HG03558 (cell line): Measurements from ENCODE around the gene MAD1L1.

ENCODE experiments used
- ATAC-seq: cut with Tn5 transposase; IDR thresholded peaks from one replicate; pipeline ENCODE4 v1.9.1; 2021; ENCODE audit warnings: moderate number of reproducible peaks; ENCODE audit not compliant: unreplicated experiment; ENCODE audit errors: extremely low read depth

MAD1L1 gene

DNA sequence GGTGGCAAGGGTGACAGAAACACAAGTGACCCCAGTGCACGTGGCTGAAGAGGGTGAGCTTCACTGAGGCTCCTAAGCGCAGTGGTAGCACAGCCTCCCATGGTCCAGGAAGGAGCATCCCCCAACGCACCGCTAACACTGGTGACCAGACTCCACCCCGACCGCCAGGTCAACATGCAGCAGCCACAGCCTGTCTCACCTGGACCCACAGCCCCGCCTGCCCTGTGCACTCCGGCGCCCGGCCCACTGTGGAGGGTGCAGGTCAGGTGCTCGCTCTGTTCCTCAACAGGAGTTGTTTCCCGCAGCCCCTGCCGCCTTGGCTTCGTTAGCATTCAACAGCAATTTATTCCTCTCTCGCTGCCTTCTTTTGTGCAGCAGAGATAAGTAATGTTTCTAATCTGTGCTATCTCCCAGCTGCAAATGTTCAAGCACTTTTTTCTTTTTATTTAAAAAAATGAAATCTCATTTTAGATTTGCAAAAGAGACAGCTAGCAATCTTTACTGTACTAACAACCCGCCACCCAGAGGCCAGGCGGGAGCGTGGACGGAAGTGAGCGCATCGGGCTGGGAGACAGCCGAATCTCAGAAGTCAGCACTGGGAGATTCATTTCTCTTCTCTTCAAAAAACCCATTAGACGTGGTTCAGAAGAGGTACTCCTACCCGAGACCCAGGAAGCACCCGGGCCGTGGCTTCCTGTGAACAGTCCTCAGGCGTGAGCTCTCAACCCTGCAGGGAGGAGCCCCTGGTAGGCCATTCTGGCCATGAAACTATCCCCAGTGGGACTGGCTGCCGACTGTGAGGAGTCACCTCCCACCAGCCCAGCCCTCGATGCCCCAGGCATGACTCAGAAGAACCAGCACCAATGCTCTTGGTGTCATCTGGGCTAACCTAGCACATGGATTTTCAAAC, 133.4 kb downstream of the MAD1L1 start:
- no peak for ATAC-seq

DNA sequence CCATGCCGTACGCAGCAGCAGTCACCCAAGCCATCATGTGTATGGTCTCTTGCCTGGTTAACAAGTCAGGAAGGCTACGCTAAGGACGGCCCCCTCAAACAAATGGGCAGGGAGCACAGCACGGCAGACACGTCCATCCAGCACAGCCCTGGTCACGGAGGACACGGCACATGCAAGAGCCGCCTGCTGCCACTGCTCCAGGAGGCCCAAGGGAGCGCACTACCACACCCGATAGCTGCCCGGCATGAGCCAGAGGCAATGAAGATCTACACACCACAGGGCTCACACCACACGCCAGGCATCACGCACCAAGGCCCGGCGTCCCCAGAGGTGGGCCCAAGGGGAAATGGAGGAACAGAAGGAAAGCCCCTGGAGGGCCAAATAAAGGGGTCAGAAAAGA, 134.2 kb downstream of the MAD1L1 start:
- ATAC-seq, result no peak

DNA sequence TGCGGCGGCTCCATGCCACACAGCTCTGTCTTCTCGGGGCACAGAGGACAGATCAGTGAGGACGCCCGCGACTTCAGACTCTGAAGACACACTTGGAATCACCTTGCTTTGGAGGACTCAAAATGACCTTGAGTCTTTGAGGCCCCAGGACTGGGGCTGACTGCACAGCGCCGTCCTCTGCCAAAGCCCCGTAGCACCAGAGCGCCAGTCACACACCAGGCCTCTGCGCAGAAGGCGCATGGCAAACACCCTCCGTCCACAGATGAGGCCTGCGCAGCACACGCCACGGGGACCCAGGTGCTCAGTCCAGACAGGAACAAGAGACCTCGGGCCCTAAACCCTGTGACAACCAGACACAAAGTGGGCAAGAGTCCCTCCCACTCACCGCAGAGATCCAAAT, 134.7 kb downstream of the MAD1L1 start:
- ATAC-seq, result no peak

DNA sequence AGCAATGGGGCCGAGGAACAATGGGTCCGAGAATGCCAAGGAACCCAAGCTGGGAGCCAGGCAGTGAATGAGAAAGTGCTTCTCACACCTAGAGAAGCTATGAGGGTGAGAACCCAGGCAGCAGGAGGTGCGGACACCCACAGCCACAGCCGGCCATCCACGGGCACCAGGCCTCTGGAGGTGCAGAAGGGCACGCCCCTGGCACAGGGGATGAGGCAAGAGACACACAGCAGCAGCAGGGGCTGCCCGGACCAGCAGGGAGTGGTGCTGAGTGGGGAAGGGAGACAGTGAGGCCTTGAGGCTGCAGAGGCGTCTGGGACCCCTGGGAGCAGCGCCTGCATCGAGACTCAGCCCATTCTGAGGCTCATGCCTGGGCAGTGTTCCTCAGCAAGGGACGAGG, 135.3 kb downstream of the MAD1L1 start:
- ATAC-seq, result no peak

DNA sequence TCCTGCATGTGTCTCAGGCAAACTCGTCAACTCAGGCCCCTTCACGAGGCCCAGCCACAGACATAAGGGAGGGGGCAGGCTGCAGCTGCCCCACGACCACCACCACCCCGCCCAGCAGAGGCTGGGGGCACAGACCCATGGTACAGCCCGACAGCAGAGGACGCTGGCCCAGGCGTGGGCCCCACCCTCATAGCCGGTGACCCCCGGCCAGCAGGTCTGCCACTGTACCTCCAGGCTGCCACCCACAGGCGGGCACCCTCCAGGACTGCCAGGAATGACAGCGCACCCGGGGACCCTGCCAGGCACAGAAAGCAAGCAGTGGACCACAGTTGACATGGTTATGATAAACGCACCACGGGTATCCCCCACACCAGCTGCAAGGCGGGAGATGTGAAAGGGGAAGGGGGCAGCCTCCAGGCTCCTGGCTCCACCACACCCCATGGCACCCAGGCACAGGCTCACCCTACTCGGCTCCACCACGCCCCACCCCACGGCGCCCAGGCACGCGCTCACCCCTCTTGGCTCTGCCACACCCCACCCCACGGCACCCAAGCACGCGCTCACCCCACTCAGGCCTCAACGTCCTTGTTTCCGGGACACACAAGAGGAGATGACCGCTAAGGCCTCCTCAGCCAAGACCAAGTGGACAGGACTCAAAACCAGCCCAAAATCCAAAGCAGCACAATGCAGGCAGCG, 135.9 kb downstream of the MAD1L1 start:
- ATAC-seq, result no peak

DNA sequence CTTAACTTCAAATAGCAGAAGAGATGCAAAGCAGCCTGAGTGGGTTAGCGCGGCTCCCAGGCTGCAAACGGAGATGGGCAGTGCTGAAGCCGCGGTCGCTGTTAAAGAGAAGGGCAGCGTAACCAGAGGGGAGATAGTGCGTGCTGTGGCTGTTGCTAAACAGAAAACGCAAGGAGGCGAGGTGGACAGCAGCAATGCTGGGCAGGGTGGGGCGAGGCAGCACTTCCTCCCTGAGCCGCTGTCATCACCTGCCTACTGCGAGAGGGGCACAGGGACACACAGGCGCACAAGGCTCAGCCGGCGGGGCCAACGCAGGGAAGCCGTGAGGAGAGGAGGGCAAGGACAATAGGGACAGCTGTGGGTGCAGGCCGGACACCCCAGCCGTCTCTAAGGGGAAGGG, 137.3 kb downstream of the MAD1L1 start:
- no peak for ATAC-seq

DNA sequence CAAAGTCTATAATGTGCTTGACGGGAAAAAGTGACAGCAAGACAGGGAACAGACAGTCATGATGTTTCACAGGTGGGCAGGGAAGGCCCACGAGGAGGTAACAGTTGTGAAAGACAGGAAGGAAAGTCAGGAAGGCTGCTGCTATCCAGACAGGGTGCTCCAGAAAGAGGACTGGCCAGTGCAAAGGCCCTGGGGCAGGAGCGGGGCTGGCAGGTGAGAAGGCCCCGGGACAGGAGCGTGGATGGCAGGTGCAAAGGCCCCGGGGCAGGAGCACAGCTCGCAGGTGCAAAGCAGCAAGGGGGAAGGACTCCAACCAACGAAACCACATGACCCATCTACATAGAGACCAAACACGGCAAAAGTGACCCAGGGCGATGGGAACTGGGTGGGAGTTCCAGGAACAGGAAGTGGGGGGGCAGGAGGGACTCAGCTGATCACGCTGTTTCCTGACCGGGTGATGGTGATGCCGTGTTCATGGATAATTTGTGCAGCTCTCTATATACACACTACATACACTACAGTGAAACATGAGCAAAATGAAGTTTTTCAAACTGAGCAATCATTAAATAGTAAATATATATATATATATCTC, 138.2 kb downstream of the MAD1L1 start:
- no peak for ATAC-seq

DNA sequence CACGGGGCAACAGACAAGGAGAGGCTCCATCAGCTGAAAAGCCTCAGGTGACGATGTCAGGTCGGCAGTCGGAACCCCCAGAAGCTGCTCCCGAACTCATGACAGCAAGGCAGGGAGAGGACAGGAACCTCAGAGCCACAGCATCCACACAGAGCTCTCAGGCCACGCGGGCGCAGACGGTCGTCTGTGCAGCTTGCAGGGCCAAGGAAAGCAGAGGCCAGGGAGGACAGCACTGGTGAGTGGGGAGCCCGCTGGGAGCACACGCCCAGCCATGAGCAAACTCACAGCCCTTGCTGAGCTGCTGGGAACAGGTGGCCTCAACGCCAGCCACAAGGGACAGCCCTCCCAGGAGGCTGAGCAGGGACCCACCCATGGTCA, 138.9 kb downstream of the MAD1L1 start:
- no peak for ATAC-seq

DNA sequence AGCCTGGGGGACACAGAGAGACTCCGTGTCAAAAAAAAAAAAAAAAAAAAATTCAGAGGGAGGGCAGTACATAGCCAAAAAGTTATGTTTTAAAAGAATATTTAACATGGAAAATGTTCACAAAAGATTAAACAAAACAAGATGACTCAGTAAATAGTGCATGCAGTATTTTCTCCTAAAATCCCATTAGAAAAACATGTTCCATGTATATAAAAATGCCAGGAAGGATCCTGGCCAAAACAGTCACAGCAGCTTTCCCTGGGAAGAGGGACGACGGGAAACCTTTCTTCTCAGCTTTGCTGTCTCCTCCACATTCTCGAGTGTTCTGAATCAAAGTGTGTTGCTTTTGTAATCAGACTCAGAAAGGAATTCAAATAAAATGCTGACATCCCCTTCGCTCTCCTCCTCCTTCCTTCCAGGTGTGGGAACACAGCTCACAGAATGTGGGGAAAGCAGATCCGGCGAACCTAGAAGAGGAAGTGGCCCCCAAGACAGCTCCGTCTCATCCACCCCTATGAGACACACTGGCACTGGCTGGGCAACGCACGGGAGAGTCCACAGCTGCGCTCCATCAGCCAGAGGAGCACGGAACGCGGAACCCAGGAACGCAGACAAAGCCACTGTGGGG, 139.4 kb downstream of the MAD1L1 start:
- no peak for ATAC-seq

DNA sequence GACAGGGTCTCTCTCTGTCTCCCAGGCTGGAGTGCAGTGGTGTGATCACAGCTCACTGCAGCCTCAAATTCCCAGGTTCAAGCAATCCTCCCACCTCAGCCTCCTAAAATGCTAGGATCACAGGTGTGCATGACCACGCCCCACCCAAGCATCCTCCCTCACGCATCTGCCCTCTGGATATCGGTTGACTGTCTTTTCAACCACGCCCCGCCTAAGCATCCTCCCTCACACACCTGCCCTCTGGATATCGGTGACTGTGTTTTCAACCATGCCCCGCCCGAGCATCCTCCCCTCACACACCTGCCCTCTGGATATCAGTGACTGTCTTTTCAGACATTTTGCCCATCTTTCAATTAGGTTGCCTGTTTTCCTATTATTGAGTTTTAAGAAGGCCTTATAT, 140.5 kb downstream of the MAD1L1 start:
- ATAC-seq, result no peak

DNA sequence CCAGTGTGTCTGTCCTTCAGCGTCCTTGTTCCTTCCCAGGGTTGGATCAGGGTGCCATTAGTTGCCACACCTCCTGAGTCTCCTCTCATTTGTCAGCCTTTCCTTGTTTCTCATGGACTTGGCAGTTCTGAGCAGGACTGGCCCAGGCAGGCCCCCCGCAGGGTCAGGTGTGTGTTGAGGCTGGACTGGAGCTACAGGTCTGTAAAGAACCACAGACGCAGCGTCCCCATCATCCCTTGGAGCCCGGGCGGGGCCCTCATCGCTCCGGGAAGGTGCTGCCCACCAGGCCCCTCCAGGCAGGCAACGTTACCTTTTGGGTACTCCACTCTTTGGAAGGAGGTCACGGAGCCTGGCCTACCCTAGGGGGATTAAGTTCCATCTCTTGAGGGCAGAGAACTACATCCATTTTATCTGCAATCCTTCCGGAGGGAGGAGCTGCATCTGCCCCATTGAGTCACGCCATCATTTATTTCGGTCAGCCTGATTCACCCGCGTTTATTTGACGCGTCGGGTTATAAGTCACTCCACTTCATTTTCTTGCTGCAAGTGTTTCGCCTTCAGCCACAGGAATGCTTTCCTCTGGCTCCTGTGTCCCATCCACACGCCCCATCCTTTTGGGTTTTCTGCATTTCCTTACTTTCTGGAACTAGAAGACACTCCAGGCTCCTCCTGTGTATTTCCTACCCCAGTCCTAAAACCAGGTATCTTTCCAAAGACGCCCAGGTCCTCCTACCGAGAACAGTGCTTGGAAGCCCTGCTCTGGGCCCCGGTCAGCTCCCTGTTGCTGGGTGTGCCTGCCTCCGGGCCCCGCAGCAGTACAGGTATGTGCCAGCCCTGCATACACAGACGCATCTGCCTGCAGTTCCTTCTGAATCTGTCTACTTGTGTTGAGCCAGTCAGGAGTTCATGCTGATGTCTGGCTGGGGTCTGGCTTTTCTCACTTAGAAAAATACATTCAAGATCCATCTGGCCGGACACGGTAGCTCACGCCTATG, 141.9 kb downstream of the MAD1L1 start:
- no peak for ATAC-seq

DNA sequence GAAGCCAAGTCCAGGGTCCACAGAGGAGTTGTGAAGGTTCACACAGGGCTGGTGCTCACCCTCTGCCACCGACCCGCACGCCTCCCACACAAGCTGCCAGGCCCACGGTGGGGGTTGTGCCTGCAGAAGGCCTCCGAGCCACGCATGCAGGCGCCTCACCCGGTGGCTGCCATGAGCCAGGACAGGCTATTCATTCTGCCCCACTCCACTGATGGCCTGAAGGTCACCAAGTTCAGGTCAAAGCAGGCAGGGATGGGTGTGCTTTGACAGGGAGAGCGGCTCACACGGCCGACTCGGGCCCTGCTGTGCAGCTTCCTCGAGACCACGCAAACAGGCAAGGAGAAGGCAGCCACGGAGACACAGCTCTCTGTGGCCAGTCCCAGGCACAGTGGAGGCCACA, 143.9 kb downstream of the MAD1L1 start:
- ATAC-seq, result no peak

DNA sequence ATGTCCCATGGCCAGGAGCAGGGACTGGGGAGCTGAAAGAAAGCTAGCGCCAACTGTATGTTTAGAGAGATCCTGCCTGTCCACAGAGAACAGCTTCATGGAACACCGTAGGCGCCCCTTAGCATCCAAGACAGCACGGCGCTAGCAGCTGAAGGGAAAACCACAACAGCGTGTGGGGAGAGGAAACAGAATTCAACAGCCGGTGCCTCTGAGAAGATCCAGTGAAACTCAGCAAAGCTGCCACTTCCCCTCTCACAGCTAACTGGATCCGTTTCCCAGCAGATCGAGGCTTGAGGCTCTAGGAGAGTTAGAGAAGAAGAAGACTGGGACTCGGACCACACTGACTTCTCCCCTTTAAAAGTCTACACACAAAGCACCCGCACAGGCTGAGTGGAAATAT, 145.0 kb downstream of the MAD1L1 start:
- ATAC-seq, result no peak

DNA sequence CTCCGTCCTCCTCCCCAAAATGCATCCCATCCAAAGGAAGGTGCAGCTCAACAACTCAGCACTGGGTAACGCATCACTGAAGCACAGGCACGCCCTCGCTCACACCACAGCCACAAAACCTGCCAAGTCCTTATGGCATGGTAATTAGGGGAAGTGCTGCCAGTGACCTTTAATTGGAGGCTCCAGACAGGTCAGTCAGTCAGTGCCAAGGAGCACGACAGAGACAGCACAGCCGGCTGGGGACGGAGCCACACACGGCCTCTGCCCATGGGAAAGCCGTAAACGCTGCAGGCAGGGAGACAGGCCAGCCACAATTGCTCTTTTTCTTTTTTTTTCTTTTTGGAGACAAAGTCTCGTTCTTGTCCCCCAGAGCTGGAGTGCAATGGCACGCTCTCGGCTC, 146.5 kb downstream of the MAD1L1 start:
- no peak for ATAC-seq

DNA sequence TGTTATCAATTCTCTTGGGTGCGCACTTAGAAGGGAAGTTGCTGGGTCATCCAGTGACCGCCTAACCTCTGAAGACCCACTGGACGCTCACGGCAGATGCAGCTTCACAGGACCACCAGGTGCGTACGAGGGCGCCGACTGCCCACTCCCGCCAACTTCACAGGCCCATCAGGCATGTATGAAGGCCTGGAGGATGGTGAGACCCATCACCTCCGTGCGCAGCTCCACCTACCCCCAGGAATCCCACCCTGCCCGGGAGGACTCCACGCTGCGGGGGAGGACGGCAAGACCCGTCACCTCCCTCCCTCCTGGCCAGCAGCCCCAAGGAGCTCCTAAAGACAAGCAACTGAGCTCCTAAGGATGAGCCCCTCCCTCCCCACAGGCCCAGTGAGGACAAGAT, 146.9 kb downstream of the MAD1L1 start:
- no peak for ATAC-seq

DNA sequence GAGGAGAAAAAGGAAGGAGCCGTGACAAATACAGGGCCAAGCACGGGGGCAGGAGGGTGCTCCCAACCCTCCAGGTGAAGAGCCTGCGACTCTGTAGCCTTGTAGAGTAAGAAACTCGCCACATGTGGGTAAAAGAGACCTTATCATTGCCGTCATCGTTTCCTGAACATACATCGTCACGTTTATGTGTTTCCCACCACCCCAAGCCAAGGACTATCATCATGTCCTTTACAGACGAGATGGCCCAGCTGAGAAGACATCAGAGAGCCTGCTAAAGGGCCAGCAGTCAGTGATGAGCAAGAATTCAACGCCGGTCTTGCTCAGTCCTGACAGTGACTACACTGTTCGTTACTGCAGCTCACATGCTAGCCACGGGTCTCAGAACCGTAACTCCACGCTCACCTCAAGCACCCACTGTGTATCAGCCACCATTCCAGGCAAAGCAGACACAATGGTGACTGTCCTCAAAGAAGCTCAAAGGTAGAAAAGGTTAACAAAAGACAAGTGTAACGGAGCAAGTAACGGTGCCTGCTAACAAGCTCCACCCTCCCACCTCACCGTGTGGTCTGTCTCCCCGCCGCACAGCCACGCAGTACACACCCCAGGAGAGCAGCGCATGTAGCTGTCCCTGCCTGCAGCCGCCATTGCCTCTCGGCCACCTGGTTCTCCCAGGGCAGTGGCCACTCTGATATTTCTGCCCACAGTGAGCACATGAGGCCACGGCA, 147.8 kb downstream of the MAD1L1 start:
- no peak for ATAC-seq

DNA sequence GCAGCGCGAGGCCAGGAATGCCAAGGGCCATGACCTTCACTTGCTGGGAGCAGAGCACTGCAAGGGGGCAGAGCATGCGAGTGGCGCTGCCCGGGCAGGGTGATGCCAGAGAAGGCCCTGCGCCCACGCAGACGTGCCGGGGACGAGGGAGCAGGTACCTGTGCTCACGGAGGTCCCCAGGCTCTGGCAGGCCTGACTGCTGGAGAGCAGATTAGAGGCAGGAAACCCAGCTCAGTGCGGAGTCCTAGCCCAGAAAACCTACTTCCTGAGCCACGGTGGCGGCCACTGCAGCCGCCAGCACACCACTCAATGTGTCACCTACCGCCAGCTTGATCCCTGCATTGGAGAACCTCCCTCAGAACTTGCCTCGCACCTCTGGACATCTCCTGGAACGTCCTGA, 148.4 kb downstream of the MAD1L1 start:
- ATAC-seq, result no peak

DNA sequence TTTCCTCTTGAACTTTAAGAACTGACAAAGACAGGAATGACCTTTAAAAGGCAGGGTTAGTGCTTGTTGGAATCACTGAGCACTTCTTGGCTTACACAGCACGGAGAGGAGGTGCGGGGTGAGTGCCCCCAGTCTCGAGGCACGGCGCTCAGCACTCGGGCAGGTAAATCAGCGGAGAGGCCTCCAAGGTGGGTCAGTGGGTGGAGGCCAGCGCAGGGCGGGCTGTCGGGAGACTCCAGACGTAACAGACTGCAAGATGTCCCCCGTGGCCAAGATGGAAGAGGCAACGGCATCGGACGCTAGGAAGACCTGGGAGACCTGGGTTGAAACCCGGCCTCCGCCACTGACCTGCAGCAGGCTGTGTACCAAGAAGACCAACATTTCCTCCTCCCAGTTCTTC, 149.4 kb downstream of the MAD1L1 start:
- ATAC-seq, result no peak
